CD4-positive, CD25-positive, alpha-beta regulatory T cell (primary cell): ENCODE measurements around the gene TMEM135. TPM values are rescaled to one million over a fixed set of nuclear protein-coding genes. Genes with fewer than 3 reads are reported as not detected.
"Not testable (repeated sequence)": the region's sequence is repeated elsewhere in the genome, so short reads cannot be mapped to it uniquely, and the experiment has no call there.

Source experiments
- ATAC-seq, 2 donors: fragments of 150-1000 bp; cut with Tn5 transposase; one replicate each; pipeline ENCODE4 v1.10.0; 2021; ENCODE audit warnings: low read depth in 2 of 2, moderate number of reproducible peaks in 2 of 2, moderate library complexity in 1 of 2
- DNase-seq, 3 donors: peaks; one replicate each; pipeline versions ENCODE4 v3.0.0 to v3.0.0-alpha.2; 2012 to 2022; ENCODE audit warnings: mixed read lengths in 1 of 3
- H3K27ac ChIP-seq: one replicate; pipeline ENCODE4 v1.7.0; 2013; ENCODE audit warnings: mild to moderate bottlenecking, low read length; ENCODE audit not compliant: insufficient read depth, poor library complexity, severe bottlenecking
- H3K27me3 ChIP-seq: one replicate; pipeline ENCODE4 v1.7.0; 2013; ENCODE audit warnings: low read length; ENCODE audit not compliant: control insufficient read depth, insufficient read depth
- H3K36me3 ChIP-seq: one replicate; pipeline ENCODE4 v1.7.0; 2013; ENCODE audit warnings: mild to moderate bottlenecking, low read length, moderate library complexity; ENCODE audit not compliant: control insufficient read depth, insufficient read depth
- H3K4me1 ChIP-seq: 2 replicates; pipeline ENCODE4 v1.7.0; 2013; ENCODE audit warnings: mild to moderate bottlenecking, low read length; ENCODE audit not compliant: insufficient read depth, control insufficient read depth, poor library complexity, severe bottlenecking
- H3K4me3 ChIP-seq: one replicate; pipeline ENCODE4 v1.7.0; 2013; ENCODE audit warnings: low read depth, mild to moderate bottlenecking, low read length, moderate library complexity
- H3K9me3 ChIP-seq, 2 experiments: 1 replicate in 1 of 2; 2 replicates in 1 of 2; pipeline ENCODE4 v1.7.0; 2013; ENCODE audit warnings: low read length in 2 of 2, mild to moderate bottlenecking in 1 of 2, moderate library complexity in 1 of 2; ENCODE audit not compliant: control insufficient read depth in 2 of 2
- H3K27ac Mint-ChIP-seq, 3 donors: one replicate each; pipeline ENCODE4 v1.8.0; 2020 to 2022; ENCODE audit warnings: mild to moderate bottlenecking in 3 of 3, mixed read lengths in 3 of 3, moderate library complexity in 2 of 3
- H3K27me3 Mint-ChIP-seq: one replicate; pipeline ENCODE4 v1.8.0; 2022; ENCODE audit warnings: mild to moderate bottlenecking, mixed read lengths
- H3K36me3 Mint-ChIP-seq: one replicate; pipeline ENCODE4 v1.8.0; 2020; ENCODE audit warnings: mixed read lengths
- H3K4me1 Mint-ChIP-seq, 4 donors: one replicate each; pipeline ENCODE4 v1.8.0; 2020 to 2022; ENCODE audit warnings: mixed read lengths in 4 of 4, mild to moderate bottlenecking in 1 of 4
- H3K4me3 Mint-ChIP-seq, 4 donors: one replicate each; pipeline ENCODE4 v1.8.0; 2020 to 2022; ENCODE audit warnings: mild to moderate bottlenecking in 4 of 4, mixed read lengths in 4 of 4, moderate library complexity in 3 of 4
- H3K9me3 Mint-ChIP-seq, 7 donors: one replicate each; pipeline ENCODE4 v1.8.0; 2020 to 2022; ENCODE audit warnings: mixed read lengths in 7 of 7, mild to moderate bottlenecking in 3 of 7, moderate library complexity in 2 of 7
- polyA plus RNA-seq, 4 donors: library from polyadenylated mRNA; unstranded; fragments of 300-500 nt; fragmentation: Illumina TruSeq; gene quantifications; one replicate each; pipeline ENCODE4 v1.2.3, GENCODE V29; 2021
- total RNA-seq: library from RNA; stranded (reverse); gene quantifications from one replicate; pipeline ENCODE4 v1.2.3, GENCODE V29; 2022

The TMEM135 gene
- total and polyA plus RNA-seq, 5 donors from 2014 or later, result 6.3 to 13.5 (median 9.8) TPM

- Histone ChIP-seq H3K4me1 (no peaks in the 10 kb centered on the region), H3K4me3 (no peak overlapping the region), H3K36me3 (no peaks in the 10 kb centered on the region), H3K9me3 (no peaks in the 10 kb centered on the region), H3K27me3 (no peaks in the 10 kb centered on the region), H3K27ac (no peak overlapping the region)
- ATAC-seq (no peak), DNase-seq (no peak)
- no peak overlapping the region for H3K4me3 Mint-ChIP-seq
- H3K9me3 Mint-ChIP-seq, result no peaks in the 10 kb centered on the region
- no peaks in the 10 kb centered on the region for H3K36me3 Mint-ChIP-seq
- H3K27ac Mint-ChIP-seq, result no peak overlapping the region
- H3K4me1 Mint-ChIP-seq, result peaks cover 0 to 6% (median 1%) of the 10 kb centered on the region in 4 donors
- no peaks in the 10 kb centered on the region for H3K27me3 Mint-ChIP-seq
These were observed 223.1 kb downstream of the TMEM135 start for GRCh38 chr11:87260811-87261210.

GRCh38 chr11:87263264-87263838, 225.6 kb downstream of the TMEM135 start:
- DNase-seq (no peak), ATAC-seq (no peak)
- no peak overlapping the region for H3K27ac Mint-ChIP-seq
- Histone ChIP-seq H3K9me3 (no peaks in the 10 kb centered on the region), H3K27ac (no peak overlapping the region), H3K4me1 (no peaks in the 10 kb centered on the region), H3K36me3 (no peaks in the 10 kb centered on the region), H3K27me3 (no peaks in the 10 kb centered on the region), H3K4me3 (no peak overlapping the region)
- H3K4me3 Mint-ChIP-seq, result no peak overlapping the region
- no peaks in the 10 kb centered on the region for H3K4me1 Mint-ChIP-seq
- no peaks in the 10 kb centered on the region for H3K36me3 Mint-ChIP-seq
- no peaks in the 10 kb centered on the region for H3K27me3 Mint-ChIP-seq
- H3K9me3 Mint-ChIP-seq, result no peaks in the 10 kb centered on the region

GRCh38 chr11:87263979-87264378, 226.2 kb downstream of the TMEM135 start:
- no peaks in the 10 kb centered on the region for H3K4me1 ChIP-seq
- H3K27ac Mint-ChIP-seq, result no peak overlapping the region
- no peak overlapping the region for H3K27ac ChIP-seq
- DNase-seq (no peak), ATAC-seq (no peak)
- no peaks in the 10 kb centered on the region for H3K27me3 Mint-ChIP-seq
- no peak overlapping the region for H3K4me3 ChIP-seq
- H3K9me3 ChIP-seq, result no peaks in the 10 kb centered on the region
- H3K4me1 Mint-ChIP-seq, result no peaks in the 10 kb centered on the region
- H3K36me3 ChIP-seq, result no peaks in the 10 kb centered on the region
- no peak overlapping the region for H3K4me3 Mint-ChIP-seq
- no peaks in the 10 kb centered on the region for H3K9me3 Mint-ChIP-seq
- H3K36me3 Mint-ChIP-seq, result no peaks in the 10 kb centered on the region
- H3K27me3 ChIP-seq, result no peaks in the 10 kb centered on the region

- Mint-ChIP-seq H3K4me3 (no peak overlapping the region), H3K27ac (no peak overlapping the region), H3K36me3 (no peaks in the 10 kb centered on the region), H3K9me3 (no peaks in the 10 kb centered on the region), H3K4me1 (no peaks in the 10 kb centered on the region), H3K27me3 (no peaks in the 10 kb centered on the region)
- Histone ChIP-seq H3K4me3 (no peak overlapping the region), H3K27me3 (no peaks in the 10 kb centered on the region), H3K36me3 (no peaks in the 10 kb centered on the region), H3K27ac (no peak overlapping the region), H3K9me3 (no peaks in the 10 kb centered on the region), H3K4me1 (no peaks in the 10 kb centered on the region)
- DNase-seq, result no peak
- ATAC-seq, result no peak
These were observed 227.4 kb downstream of the TMEM135 start for GRCh38 chr11:87265132-87265531.

- H3K27me3 Mint-ChIP-seq, result no peaks in the 10 kb centered on the region
- H3K36me3 Mint-ChIP-seq, result no peaks in the 10 kb centered on the region
- no peaks in the 10 kb centered on the region for H3K27me3 ChIP-seq
- no peaks in the 10 kb centered on the region for H3K36me3 ChIP-seq
- no peaks in the 10 kb centered on the region for H3K4me1 ChIP-seq
- H3K9me3 Mint-ChIP-seq, result no peaks in the 10 kb centered on the region
- no peaks in the 10 kb centered on the region for H3K9me3 ChIP-seq
- DNase-seq (no peak), ATAC-seq (no peak)
- H3K4me1 Mint-ChIP-seq, result no peaks in the 10 kb centered on the region
- H3K4me3 ChIP-seq, result no peak overlapping the region
- H3K27ac Mint-ChIP-seq, result no peak overlapping the region
- no peak overlapping the region for H3K4me3 Mint-ChIP-seq
- no peak overlapping the region for H3K27ac ChIP-seq
These were observed 228.2 kb downstream of the TMEM135 start for GRCh38 chr11:87265979-87266378.

GRCh38 chr11:87266751-87267150, 229.0 kb downstream of the TMEM135 start:
- Histone ChIP-seq H3K36me3 (no peaks in the 10 kb centered on the region), H3K27ac (no peak overlapping the region), H3K4me1 (no peaks in the 10 kb centered on the region), H3K9me3 (no peaks in the 10 kb centered on the region), H3K27me3 (no peaks in the 10 kb centered on the region), H3K4me3 (no peak overlapping the region)
- Mint-ChIP-seq H3K4me3 (no peak overlapping the region), H3K36me3 (no peaks in the 10 kb centered on the region), H3K9me3 (no peaks in the 10 kb centered on the region), H3K27ac (no peak overlapping the region), H3K4me1 (no peaks in the 10 kb centered on the region), H3K27me3 (no peaks in the 10 kb centered on the region)
- DNase-seq (no peak), ATAC-seq (no peak)

- not testable (repeated sequence) for ATAC-seq, H3K4me3 ChIP-seq, H3K27me3 ChIP-seq, H3K4me1 Mint-ChIP-seq, H3K9me3 Mint-ChIP-seq, H3K9me3 ChIP-seq, H3K36me3 ChIP-seq, H3K4me1 ChIP-seq, DNase-seq, H3K36me3 Mint-ChIP-seq, H3K27ac Mint-ChIP-seq, H3K27me3 Mint-ChIP-seq, H3K27ac ChIP-seq, H3K4me3 Mint-ChIP-seq
These were observed 234.2 kb downstream of the TMEM135 start for GRCh38 chr11:87271951-87272350.

GRCh38 chr11:87275176-87275575, 237.4 kb downstream of the TMEM135 start:
- no peak for ATAC-seq
- Mint-ChIP-seq H3K4me3 (no peak overlapping the region), H3K27ac (no peak overlapping the region), H3K4me1 (no peaks in the 10 kb centered on the region), H3K9me3 (no peaks in the 10 kb centered on the region), H3K27me3 (no peaks in the 10 kb centered on the region), H3K36me3 (no peaks in the 10 kb centered on the region)
- no peaks in the 10 kb centered on the region for H3K4me1 ChIP-seq
- no peaks in the 10 kb centered on the region for H3K27me3 ChIP-seq
- no peaks in the 10 kb centered on the region for H3K36me3 ChIP-seq
- DNase-seq, result no peak
- no peaks in the 10 kb centered on the region for H3K9me3 ChIP-seq
- H3K4me3 ChIP-seq, result no peak overlapping the region
- no peak overlapping the region for H3K27ac ChIP-seq
